Gastrocnemius medialis (tissue), 4 donors: ENCODE measurements around the gene HS3ST4. TPM values are rescaled to one million over a fixed set of nuclear protein-coding genes. Genes with fewer than 3 reads are reported as not detected.
"Not testable (repeated sequence)": the region's sequence is repeated elsewhere in the genome, so short reads cannot be mapped to it uniquely, and the experiment has no call there.

Experiments used
- ATAC-seq, 2 donors: fragments of 150-250 bp; one replicate each; pipeline ENCODE4 v1.9.1; 2016
- DNase-seq, 2 donors: peaks; one replicate each; pipeline ENCODE4 v3.0.0-alpha.2; 2019
- H3K27ac ChIP-seq, 4 donors: fragments of 200-600 bp; sonication (generic); 1 replicate in 1 of 4; 2 replicates in 3 of 4; pipeline ENCODE4 v1.5.1; 2016 to 2018; ENCODE audit warnings: mild to moderate bottlenecking in 2 of 4, moderate library complexity in 1 of 4
- H3K27me3 ChIP-seq, 3 donors: fragments of 200-600 bp; sonication (generic) in 2 of 3; 1 replicate in 1 of 3; 2 replicates in 2 of 3; pipeline versions ENCODE4 v1.5.1 to v1.6.0; 2016 to 2019; ENCODE audit warnings: mild to moderate bottlenecking in 1 of 3, moderate library complexity in 1 of 3
- H3K36me3 ChIP-seq, 2 donors: fragments of 200-600 bp; sonication (generic) in 1 of 2; one replicate each; pipeline ENCODE4 v1.5.1; 2017 to 2018
- H3K4me1 ChIP-seq, 2 donors: fragments of 200-600 bp; sonication (generic) in 1 of 2; one replicate each; pipeline ENCODE4 v1.5.1; 2016 to 2017; ENCODE audit warnings: mild to moderate bottlenecking in 2 of 2
- H3K4me3 ChIP-seq, 4 donors: fragments of 200-600 bp; sonication (generic) in 3 of 4; 1 replicate in 1 of 4; 2 replicates in 3 of 4; pipeline ENCODE4 v1.5.1; 2016 to 2019; ENCODE audit warnings: mild to moderate bottlenecking in 2 of 4
- H3K9me3 ChIP-seq, 3 donors: fragments of 200-600 bp; sonication (generic) in 2 of 3; 1 replicate in 1 of 3; 2 replicates in 2 of 3; pipeline ENCODE4 v1.5.1; 2016 to 2019
- CTCF ChIP-seq, 5 experiments: fragments of 450-650 bp in 3 of 5; fragments of 200-600 bp in 2 of 5; sonication (generic) in 2 of 5; IDR thresholded peaks in 4 of 5; conservative IDR thresholded peaks in 1 of 5; 1 replicate in 4 of 5; 2 replicates in 1 of 5; pipeline ENCODE4 v1.5.1; 2016 to 2019; ENCODE audit warnings: antibody characterized with exemption in 5 of 5, mild to moderate bottlenecking in 3 of 5, moderate library complexity in 3 of 5
- POLR2A ChIP-seq, 2 donors: fragments of 450-650 bp; IDR thresholded peaks; one replicate each; pipeline ENCODE4 v1.6.1; 2017; ENCODE audit warnings: antibody characterized with exemption in 2 of 2, mild to moderate bottlenecking in 2 of 2, moderate library complexity in 2 of 2
- in situ Hi-C, 4 donors: fragments of 200-750 bp; cut with MboI; loops; one replicate each; pipeline versions ENCODE4 v1.15.0 to v1.8.0; 2017; ENCODE audit warnings: low sequenced_read_pairs in 4 of 4
- intact Hi-C: fragments of 100-400 bp; cut with DNase I; formaldehyde crosslinking; loops from one replicate; pipeline ENCODE4 v1.15.1; 2023; ENCODE audit warnings: low total_unique reads
- total RNA-seq, 4 donors: library from RNA; depleted of rRNA; stranded (reverse); fragments of >200 nt; gene quantifications; one replicate each; pipeline versions ENCODE4 v1.1.0 to v1.2.3, GENCODE V29; 2016

The HS3ST4 gene
- total RNA-seq, 4 donors from 2014 or later: not detected

- no peak for DNase-seq
- no peaks in the 10 kb centered on the region for H3K4me1 ChIP-seq
Measured at GRCh38 chr16:25764466-25764865, 72.7 kb downstream of the HS3ST4 start.

GRCh38 chr16:25771216-25771615, 79.5 kb downstream of the HS3ST4 start:
- intact Hi-C loops (no loop called here), in situ Hi-C loops (no loop called here)
- no peak for TF ChIP-seq POLR2A (IDR thresholded peaks at IDR 0.05)
- TF ChIP-seq CTCF (IDR thresholded peaks at IDR 0.05 in 4 of 5, conservative IDR thresholded peaks at IDR 0.05 in 1 of 5): no peak
- Histone ChIP-seq H3K4me1 (no peaks in the 10 kb centered on the region), H3K4me3 (no peak overlapping the region), H3K27ac (no peak overlapping the region), H3K9me3 (no peaks in the 10 kb centered on the region), H3K27me3 (no peaks in the 10 kb centered on the region), H3K36me3 (no peaks in the 10 kb centered on the region)
- ATAC-seq (no peak), DNase-seq (no peak)

More at GRCh38 chr16:25764466-25764865, 72.7 kb downstream of the HS3ST4 start:
- intact Hi-C loops (no loop called here), in situ Hi-C loops (no loop called here)
- Histone ChIP-seq H3K4me3 (no peak overlapping the region), H3K36me3 (no peaks in the 10 kb centered on the region), H3K9me3 (no peaks in the 10 kb centered on the region), H3K27ac (no peak overlapping the region), H3K27me3 (no peaks in the 10 kb centered on the region)
- no peak for TF ChIP-seq POLR2A (IDR thresholded peaks at IDR 0.05)
- ATAC-seq: no peak

GRCh38 chr16:25771812-25772568, 80.2 kb downstream of the HS3ST4 start:
- in situ Hi-C loops: no loop called here
- intact Hi-C loops: no loop called here

GRCh38 chr16:25776214-25776613, 84.5 kb downstream of the HS3ST4 start:
- H3K27me3 ChIP-seq, H3K4me3 ChIP-seq, H3K4me1 ChIP-seq, ATAC-seq, H3K36me3 ChIP-seq, H3K9me3 ChIP-seq, DNase-seq, in situ Hi-C loops, H3K27ac ChIP-seq, intact Hi-C loops: not testable (repeated sequence)

More at GRCh38 chr16:25771812-25772568, 80.2 kb downstream of the HS3ST4 start:
- Histone ChIP-seq H3K27me3 (no peaks in the 10 kb centered on the region), H3K4me1 (no peaks in the 10 kb centered on the region), H3K27ac (no peak overlapping the region), H3K4me3 (no peak overlapping the region), H3K36me3 (no peaks in the 10 kb centered on the region), H3K9me3 (no peaks in the 10 kb centered on the region)
- ATAC-seq (no peak), DNase-seq (no peak)
- TF ChIP-seq CTCF (IDR thresholded peaks at IDR 0.05 in 4 of 5, conservative IDR thresholded peaks at IDR 0.05 in 1 of 5) (no peak), POLR2A (IDR thresholded peaks at IDR 0.05) (no peak)

GRCh38 chr16:25783226-25783625, 91.5 kb downstream of the HS3ST4 start:
- Histone ChIP-seq H3K27me3 (no peaks in the 10 kb centered on the region), H3K9me3 (no peaks in the 10 kb centered on the region), H3K36me3 (no peaks in the 10 kb centered on the region), H3K4me1 (no peaks in the 10 kb centered on the region), H3K4me3 (no peak overlapping the region), H3K27ac (no peak overlapping the region)
- DNase-seq (no peak), ATAC-seq (no peak)
- intact Hi-C loops (loop anchor here (10.0 kb wide), 1 partner anchor 62 kb away; no protein-coding TSS in a partner anchor), in situ Hi-C loops (no loop called here)
- no peak for TF ChIP-seq CTCF (IDR thresholded peaks at IDR 0.05 in 4 of 5, conservative IDR thresholded peaks at IDR 0.05 in 1 of 5)
- TF ChIP-seq POLR2A (IDR thresholded peaks at IDR 0.05): no peak
